Retinal pigment epithelial cell (primary cell): ENCODE measurements around the gene MYH11.
"Not testable (repeated sequence)": the region's sequence is repeated elsewhere in the genome, so short reads cannot be mapped to it uniquely, and the experiment has no call there.

Experiments used
- DNase-seq: peaks from one replicate; pipeline ENCODE4 v3.0.0-alpha.2; 2010; ENCODE audit warnings: low read depth
- H3K4me3 ChIP-seq: 2 replicates; pipeline ENCODE4 v1.5.1; 2011; ENCODE audit warnings: mild to moderate bottlenecking, low read length, control low read depth, moderate library complexity
- TF ChIP-seq, protein P1 (sequence below): conservative IDR thresholded peaks from 2 replicates; pipeline ENCODE4 v1.5.1; 2011; ENCODE audit warnings: low read depth, low read length, control low read depth, inconsistent platforms

MYH11 gene

DNA sequence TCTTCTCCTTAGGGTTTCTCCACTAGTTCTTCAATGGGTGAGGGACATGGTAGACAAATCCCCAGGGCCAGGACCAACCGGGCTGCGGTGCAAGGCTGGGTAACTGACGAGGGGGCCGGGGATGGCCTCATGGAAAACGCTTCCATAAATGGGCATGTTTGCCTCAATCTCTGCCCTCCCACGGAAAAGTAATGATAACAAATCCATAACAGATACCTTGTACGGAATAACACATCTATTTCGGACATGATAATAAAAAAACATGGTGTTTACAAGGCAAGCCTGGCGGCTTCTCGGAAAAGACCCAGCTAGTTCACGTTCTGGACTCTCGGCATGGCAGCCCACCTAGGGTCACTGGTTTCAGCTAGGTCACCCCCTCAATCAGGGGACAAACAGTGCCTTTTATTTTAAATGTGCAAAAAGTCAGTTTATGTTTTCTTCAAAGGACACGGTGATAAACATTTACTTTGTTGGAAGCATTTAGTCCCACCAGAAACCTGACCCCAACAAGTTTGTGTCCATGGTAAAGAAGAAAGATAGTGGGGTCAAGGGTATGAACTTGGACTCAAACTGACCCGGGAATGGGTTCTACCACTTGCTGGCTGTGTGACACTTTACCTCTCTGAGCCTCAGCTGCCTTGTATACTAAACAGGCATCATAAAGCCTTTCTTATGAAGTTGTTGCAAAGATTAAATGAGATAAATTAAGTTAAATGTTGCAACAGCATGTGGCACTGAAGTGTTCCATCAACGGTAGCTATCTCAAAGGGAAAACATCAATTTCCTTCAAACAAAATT is 1.7 kb downstream of the MYH11 start:
- TF ChIP-seq, protein P1, sequence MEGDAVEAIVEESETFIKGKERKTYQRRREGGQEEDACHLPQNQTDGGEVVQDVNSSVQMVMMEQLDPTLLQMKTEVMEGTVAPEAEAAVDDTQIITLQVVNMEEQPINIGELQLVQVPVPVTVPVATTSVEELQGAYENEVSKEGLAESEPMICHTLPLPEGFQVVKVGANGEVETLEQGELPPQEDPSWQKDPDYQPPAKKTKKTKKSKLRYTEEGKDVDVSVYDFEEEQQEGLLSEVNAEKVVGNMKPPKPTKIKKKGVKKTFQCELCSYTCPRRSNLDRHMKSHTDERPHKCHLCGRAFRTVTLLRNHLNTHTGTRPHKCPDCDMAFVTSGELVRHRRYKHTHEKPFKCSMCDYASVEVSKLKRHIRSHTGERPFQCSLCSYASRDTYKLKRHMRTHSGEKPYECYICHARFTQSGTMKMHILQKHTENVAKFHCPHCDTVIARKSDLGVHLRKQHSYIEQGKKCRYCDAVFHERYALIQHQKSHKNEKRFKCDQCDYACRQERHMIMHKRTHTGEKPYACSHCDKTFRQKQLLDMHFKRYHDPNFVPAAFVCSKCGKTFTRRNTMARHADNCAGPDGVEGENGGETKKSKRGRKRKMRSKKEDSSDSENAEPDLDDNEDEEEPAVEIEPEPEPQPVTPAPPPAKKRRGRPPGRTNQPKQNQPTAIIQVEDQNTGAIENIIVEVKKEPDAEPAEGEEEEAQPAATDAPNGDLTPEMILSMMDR, result no peak
- DNase-seq, result no peak
- H3K4me3 ChIP-seq, result no peak overlapping the region

DNA sequence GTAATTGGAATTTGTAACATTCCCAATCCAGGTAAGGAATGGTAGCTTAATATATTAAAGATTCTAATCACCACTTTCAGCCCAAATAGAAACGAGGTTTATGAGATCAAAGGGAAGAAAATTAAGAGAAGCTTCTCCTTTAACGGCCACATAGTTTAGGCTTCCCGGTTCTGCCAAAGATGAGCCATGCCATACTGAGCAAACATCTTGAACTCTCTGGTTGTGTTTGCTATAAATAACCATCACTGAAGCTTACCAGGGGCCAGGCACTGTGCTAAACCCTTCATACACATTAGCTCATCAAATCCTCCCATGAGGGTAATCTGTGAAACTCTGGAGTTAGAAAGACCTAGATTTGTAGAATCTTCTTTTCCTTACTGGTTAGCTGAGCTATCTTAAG is 2.8 kb downstream of the MYH11 start:
- TF ChIP-seq, protein P1, result no peak
- DNase-seq, result no peak
- no peak overlapping the region for H3K4me3 ChIP-seq

DNA sequence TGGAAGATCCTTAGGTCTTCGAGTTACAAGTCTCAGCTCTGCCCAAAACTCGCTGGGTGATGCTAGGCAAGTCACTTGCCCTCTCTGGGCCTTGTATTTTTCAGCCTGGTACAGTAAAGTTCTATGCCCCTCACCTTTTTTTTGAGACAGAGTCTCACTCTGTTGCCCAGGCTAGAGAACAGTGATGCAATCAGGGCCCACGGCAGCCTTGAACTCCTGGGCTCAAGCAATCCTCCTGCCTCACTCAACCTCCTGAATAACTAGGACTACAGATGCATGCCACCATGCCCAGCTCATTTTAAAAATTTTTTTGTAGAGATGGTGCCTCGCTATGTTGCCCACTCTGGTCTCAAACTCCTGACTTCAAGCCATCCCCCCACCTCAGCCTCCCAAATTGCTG is 3.8 kb downstream of the MYH11 start:
- no peak for DNase-seq
- H3K4me3 ChIP-seq, result no peak overlapping the region
- TF ChIP-seq, protein P1, result no peak

DNA sequence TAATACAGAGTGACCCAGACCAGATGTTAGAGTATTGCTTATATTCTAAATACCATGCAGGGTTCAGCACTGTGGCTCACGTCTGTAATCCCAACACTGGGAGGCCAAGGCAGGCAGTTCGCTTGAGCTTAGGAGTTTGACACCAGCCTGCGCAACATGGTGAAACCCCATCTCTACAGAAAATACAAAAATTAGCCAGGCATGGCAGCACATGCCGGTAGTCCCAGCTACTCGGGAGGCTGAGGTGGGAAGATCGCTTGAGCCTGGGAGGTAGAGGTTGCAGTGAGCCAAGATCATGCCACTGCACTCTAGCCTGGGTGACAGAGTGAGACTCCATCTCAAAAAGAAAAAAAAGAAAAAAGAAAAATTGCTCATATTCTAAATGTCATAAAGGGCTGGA is 6.3 kb downstream of the MYH11 start:
- not testable (repeated sequence) for DNase-seq, H3K4me3 ChIP-seq

DNA sequence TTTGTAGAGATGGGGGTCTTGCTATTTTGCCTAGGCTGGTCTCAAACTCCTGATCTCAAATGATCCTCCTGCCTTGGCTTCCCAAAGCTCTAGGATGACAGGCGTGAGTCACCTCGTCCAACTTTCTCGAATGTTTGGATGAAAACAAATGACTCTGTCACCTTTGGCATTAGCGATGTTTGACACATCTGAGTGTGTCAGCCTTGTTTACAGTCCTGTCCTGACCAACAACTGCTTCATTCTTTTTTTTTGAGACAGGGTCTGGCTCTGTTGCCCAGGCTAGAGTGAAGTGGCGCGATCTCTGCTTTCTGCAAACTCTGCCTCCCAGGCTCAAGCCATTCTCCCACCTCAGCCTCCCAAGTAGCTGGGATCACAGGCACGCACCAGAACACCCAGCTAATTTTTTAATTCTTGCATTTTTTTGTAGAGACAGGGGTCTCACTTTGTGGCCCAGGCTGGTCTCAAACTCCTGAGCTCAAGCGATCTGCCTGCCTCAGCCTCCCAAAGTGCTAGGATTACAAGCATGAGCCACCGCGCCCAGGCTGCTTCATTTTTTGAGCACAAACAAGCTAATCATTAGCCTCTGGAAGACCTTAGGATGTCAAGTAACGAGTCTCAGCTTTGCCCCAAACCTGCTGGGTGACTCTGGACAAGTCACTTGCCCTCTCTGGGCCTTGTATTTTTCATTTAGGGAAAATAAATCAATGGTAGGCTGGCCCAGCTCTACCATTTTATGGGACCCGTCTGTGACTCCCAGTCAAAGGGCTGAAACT is 7.4 kb downstream of the MYH11 start:
- no peak for DNase-seq
- no peak overlapping the region for H3K4me3 ChIP-seq
- TF ChIP-seq, protein P1, result no peak

DNA sequence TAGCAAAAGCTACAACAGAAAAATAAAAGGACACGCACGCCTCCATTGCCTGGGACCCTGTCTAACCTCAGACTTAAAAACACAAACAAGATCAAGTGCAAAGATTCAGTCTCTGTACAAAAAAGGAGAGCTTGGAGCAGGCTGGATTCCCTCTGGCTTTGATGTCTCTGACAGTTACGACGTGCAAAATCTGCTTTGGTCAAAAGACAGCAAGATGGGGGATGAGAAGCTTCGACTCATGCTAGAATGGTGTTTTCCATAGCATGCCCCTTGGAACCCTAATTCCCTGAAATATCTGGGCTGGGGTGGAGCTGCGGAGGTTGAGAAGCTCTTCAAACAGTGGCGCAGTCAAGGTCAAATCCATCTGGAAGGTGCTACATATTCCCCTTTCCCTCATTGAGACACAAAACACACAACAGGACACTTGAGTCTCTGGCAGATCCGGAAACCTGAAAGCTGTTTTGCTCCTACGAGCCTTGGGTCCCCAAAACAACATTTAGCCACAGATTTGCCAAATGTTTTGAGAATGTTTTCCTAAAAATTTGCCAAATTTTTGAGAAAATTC is 9.1 kb downstream of the MYH11 start:
- TF ChIP-seq, protein P1, result no peak
- no peak overlapping the region for H3K4me3 ChIP-seq
- DNase-seq, result no peak

DNA sequence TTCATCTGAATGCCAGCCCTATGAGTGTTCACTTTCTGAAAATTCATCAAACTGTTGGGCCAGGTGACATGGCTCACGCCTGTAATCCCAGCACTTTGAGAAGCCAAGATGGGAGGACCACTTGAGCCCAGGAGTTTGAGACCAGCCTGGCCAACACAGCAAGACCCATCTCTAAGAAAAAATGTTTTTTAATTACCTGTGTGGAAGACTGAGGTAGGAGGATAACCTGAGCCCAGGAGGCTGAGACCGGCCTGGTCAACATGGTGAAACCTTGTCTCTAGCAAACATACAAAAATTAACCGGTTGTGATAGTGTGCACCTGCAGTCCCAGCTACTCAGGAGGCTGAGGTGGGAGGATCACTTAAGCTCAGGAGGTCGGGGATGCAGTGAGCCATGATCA is 10.3 kb downstream of the MYH11 start:
- H3K4me3 ChIP-seq, result no peak overlapping the region
- TF ChIP-seq, protein P1, result no peak
- DNase-seq, result no peak
